Coronary artery (tissue), 2 donors: Measurements from ENCODE around the gene TLE4.
"Not testable (repeated sequence)": the region's sequence is repeated elsewhere in the genome, so short reads cannot be mapped to it uniquely, and the experiment has no call there.

Experiments
- DNase-seq: peaks from one replicate; pipeline ENCODE4 v3.0.0-alpha.2; 2017; ENCODE audit warnings: low spot score
- H3K27ac ChIP-seq, 2 donors: fragments of 200-600 bp; sonication (generic); one replicate each; pipeline ENCODE4 v1.5.1; 2016 to 2019
- H3K4me3 ChIP-seq: fragments of 200-600 bp; sonication (generic); 2 replicates; pipeline ENCODE4 v1.5.1; 2016; ENCODE audit warnings: mild to moderate bottlenecking, moderate library complexity
- TF ChIP-seq, protein P1 (sequence below): fragments of 200-600 bp; sonication (generic); IDR thresholded peaks from one replicate; pipeline ENCODE4 v1.5.1; 2019; ENCODE audit warnings: antibody characterized with exemption

Gene TLE4

GRCh38 chr9:79644601-79645000 lies 72.8 kb downstream of the TLE4 start:
- TF ChIP-seq, protein P1, sequence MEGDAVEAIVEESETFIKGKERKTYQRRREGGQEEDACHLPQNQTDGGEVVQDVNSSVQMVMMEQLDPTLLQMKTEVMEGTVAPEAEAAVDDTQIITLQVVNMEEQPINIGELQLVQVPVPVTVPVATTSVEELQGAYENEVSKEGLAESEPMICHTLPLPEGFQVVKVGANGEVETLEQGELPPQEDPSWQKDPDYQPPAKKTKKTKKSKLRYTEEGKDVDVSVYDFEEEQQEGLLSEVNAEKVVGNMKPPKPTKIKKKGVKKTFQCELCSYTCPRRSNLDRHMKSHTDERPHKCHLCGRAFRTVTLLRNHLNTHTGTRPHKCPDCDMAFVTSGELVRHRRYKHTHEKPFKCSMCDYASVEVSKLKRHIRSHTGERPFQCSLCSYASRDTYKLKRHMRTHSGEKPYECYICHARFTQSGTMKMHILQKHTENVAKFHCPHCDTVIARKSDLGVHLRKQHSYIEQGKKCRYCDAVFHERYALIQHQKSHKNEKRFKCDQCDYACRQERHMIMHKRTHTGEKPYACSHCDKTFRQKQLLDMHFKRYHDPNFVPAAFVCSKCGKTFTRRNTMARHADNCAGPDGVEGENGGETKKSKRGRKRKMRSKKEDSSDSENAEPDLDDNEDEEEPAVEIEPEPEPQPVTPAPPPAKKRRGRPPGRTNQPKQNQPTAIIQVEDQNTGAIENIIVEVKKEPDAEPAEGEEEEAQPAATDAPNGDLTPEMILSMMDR = no peak
- no peak overlapping the region for H3K4me3 ChIP-seq
- H3K27ac ChIP-seq = no peak overlapping the region
- DNase-seq = no peak

DNA sequence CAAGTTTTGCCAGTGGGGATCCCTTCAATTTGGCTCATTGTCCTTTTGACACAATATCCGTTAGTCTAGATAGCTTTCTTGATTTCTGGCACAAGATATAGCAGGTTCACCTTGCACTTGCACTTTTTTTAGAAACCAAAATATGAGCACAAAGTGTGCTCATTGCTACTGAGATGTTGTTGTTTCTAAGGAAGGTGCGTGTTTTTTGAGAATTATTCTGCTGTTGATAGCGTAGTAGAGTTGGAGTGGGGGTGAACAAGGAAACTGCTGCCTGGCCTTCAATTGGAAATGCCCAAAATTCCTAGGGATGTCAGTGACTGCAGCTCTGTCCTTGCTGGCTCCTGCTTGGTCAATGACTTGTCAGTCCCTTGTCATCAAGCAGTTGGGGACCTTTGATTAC lies 73.3 kb downstream of the TLE4 start:
- no peak for DNase-seq
- H3K27ac ChIP-seq = no peak overlapping the region
- TF ChIP-seq, protein P1 = no peak
- H3K4me3 ChIP-seq = no peak overlapping the region

GRCh38 chr9:79646096-79646495 lies 74.3 kb downstream of the TLE4 start:
- Histone ChIP-seq H3K27ac (no peak overlapping the region), H3K4me3 (no peak overlapping the region)
- TF ChIP-seq, protein P1 = no peak
- DNase-seq = no peak

GRCh38 chr9:79651251-79651795 lies 79.6 kb downstream of the TLE4 start:
- no peak for DNase-seq
- Histone ChIP-seq H3K27ac (no peak overlapping the region), H3K4me3 (no peak overlapping the region)
- TF ChIP-seq, protein P1 = no peak

DNA sequence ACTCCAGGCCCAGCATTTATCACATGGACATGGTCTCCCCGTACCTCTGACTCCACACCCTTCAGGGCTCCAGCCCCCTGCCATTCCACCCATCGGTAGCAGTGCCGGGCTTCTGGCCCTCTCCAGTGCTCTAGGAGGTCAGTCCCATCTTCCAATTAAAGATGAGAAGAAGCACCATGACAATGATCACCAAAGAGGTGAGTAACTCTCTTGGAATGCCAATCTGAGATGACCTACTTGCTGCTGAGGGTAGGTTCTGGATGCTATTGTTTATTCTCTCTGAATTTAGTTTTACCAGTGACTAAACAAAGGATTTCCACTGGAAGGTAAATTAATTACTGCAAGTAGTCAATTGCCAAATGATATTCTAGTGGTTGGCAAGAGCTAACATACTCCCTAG lies 80.8 kb downstream of the TLE4 start:
- no peak for DNase-seq

DNA sequence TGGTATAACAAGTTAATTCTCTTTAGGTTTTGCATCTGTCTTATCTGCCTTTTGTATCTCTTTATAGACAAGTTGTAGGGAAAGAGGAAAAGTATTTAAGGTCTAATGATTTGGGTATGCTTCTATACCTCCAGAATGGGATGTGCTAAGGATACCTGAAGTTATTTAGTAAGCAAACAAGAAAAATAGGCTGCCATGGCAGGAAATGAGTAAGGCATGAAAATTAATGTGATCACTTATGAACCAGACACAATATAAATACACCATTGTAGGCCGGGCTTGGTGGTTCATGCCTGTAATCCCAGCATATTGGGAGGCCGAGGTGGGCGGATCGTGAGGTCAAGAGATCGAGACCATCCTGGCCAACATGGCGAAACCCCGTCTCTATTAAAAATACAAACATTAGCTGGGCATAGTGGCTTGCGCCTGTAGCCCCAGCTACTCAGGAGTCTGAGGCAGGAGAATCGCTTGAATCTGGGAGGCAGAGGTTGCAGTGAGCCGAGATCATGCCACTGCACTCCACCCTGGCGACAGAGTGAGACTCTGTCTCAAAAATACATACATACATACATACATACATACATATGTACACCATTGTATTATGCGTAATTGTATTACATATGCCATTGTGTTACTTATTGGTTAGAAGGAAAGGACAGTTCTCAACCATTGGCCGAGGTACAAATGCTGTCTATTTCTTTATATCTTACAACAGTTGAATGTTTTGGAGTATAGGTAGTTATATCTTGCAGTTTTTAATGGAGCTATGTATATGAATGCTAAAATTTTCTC lies 83.0 kb downstream of the TLE4 start:
- not testable (repeated sequence) for H3K4me3 ChIP-seq, DNase-seq, H3K27ac ChIP-seq

More for the DNA sequence above, 80.8 kb downstream of the TLE4 start:
- TF ChIP-seq, protein P1 = no peak
- H3K4me3 ChIP-seq = no peak overlapping the region
- no peak overlapping the region for H3K27ac ChIP-seq

DNA sequence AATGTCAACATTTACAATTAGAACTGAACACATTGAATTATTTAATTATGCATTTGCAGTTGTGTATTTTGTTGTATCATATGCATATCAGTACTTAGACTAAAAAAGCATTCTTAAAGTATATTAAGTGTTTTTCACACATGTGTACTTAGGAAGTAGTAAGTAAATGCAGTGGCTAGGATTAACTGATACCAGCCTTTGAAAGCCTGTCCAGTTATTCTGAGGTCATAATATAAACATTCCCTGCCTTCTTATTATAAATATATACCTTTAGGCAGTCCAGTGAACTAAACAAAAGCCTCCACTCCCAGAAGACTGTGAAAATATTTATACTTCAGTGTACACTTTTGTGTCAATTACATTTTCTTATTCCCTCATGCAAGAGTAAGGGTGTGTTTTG lies 83.8 kb downstream of the TLE4 start:
- no peak for DNase-seq
- TF ChIP-seq, protein P1 = no peak
- Histone ChIP-seq H3K27ac (no peak overlapping the region), H3K4me3 (no peak overlapping the region)
